C4-2B (cell line): ENCODE data around the gene SLC35F5.

Source experiments
- CTCF ChIP-seq: fragments of 450-650 bp; conservative IDR thresholded peaks from 2 replicates; pipeline ENCODE4 v1.5.1; 2017; ENCODE audit warnings: mild to moderate bottlenecking
- ZFX ChIP-seq: fragments of 450-650 bp; IDR thresholded peaks from 2 replicates; pipeline ENCODE4 v1.6.1; 2017

GRCh38 chr2:113723411-113723810, 33.0 kb downstream of the SLC35F5 start:
- TF ChIP-seq CTCF, result no peak
- no peak for TF ChIP-seq ZFX
